GM23338 (cell line): ENCODE results near the gene CYP2W1. TPM values are rescaled to one million over a fixed set of nuclear protein-coding genes. Genes with fewer than 3 reads are reported as not detected.

Source experiments
- CREB1 ChIP-seq: fragments of 250-450 bp; sonication (Bioruptor Pico); IDR thresholded peaks from 2 replicates; pipeline ENCODE4 v1.5.0; 2020; ENCODE audit warnings: low read depth, mild to moderate bottlenecking, moderate library complexity
- EZH2 ChIP-seq: fragments of 200-600 bp; sonication (generic); IDR thresholded peaks from one replicate; pipeline ENCODE4 v1.8.0; 2017; ENCODE audit warnings: antibody characterized with exemption, mild to moderate bottlenecking, low read depth; ENCODE audit not compliant: unreplicated experiment
- EZH2phosphoT487 ChIP-seq: fragments of 200-600 bp; sonication (generic); IDR thresholded peaks from one replicate; pipeline ENCODE4 v1.8.1; 2018; ENCODE audit warnings: antibody characterized with exemption; ENCODE audit not compliant: unreplicated experiment
- POLR2AphosphoS5 ChIP-seq: IDR thresholded peaks from 2 replicates; pipeline ENCODE4 v1.6.1; 2016; ENCODE audit warnings: antibody characterized with exemption, low read depth
- ZNF331 ChIP-seq: fragments of 250-450 bp; sonication (Bioruptor Pico); IDR thresholded peaks from 2 replicates; pipeline ENCODE4 v1.5.0; 2020; ENCODE audit warnings: low read depth, mild to moderate bottlenecking, moderate library complexity
- ZNF462 ChIP-seq: fragments of 250-450 bp; sonication (Bioruptor Pico); IDR thresholded peaks from 2 replicates; pipeline ENCODE4 v1.5.0; 2020; ENCODE audit warnings: mild to moderate bottlenecking, moderate library complexity
- polyA plus RNA-seq: library from polyadenylated mRNA; unstranded; fragments of >200 nt; fragmentation: Nextera tagmentation; extraction: Ambion mirVana; gene quantifications from 2 replicates; pipeline ENCODE4 v1.2.1, GENCODE V29; 2016
- total RNA-seq: library from RNA; depleted of rRNA; stranded (reverse); fragments of >200 nt; shearing (Covaris generic); gene quantifications from 2 replicates; pipeline ENCODE4 v1.2.3, GENCODE V29; 2014
- TF ChIP-seq, protein P1 (sequence below): IDR thresholded peaks from one replicate; pipeline ENCODE4 v1.6.1; 2018; ENCODE audit warnings: antibody characterized with exemption; ENCODE audit not compliant: unreplicated experiment

CYP2W1 gene
- total and polyA plus RNA-seq, 2 experiments from 2014 or later = not detected

- TF ChIP-seq ZNF462 (CRISPR knock-in tag) (no peak), POLR2AphosphoS5 (no peak), EZH2phosphoT487 (no peak), EZH2 (no peak), CREB1 (no peak), ZNF331 (CRISPR knock-in tag) (no peak)
- TF ChIP-seq, protein P1, sequence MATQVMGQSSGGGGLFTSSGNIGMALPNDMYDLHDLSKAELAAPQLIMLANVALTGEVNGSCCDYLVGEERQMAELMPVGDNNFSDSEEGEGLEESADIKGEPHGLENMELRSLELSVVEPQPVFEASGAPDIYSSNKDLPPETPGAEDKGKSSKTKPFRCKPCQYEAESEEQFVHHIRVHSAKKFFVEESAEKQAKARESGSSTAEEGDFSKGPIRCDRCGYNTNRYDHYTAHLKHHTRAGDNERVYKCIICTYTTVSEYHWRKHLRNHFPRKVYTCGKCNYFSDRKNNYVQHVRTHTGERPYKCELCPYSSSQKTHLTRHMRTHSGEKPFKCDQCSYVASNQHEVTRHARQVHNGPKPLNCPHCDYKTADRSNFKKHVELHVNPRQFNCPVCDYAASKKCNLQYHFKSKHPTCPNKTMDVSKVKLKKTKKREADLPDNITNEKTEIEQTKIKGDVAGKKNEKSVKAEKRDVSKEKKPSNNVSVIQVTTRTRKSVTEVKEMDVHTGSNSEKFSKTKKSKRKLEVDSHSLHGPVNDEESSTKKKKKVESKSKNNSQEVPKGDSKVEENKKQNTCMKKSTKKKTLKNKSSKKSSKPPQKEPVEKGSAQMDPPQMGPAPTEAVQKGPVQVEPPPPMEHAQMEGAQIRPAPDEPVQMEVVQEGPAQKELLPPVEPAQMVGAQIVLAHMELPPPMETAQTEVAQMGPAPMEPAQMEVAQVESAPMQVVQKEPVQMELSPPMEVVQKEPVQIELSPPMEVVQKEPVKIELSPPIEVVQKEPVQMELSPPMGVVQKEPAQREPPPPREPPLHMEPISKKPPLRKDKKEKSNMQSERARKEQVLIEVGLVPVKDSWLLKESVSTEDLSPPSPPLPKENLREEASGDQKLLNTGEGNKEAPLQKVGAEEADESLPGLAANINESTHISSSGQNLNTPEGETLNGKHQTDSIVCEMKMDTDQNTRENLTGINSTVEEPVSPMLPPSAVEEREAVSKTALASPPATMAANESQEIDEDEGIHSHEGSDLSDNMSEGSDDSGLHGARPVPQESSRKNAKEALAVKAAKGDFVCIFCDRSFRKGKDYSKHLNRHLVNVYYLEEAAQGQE = no peak
Observed at GRCh38 chr7:1017586-1018333, 34.8 kb downstream of the CYP2W1 start (continued).
